HG03469 (cell line): ENCODE data around the gene PRSS3.
"Not testable (repeated sequence)": the region's sequence is repeated elsewhere in the genome, so short reads cannot be mapped to it uniquely, and the experiment has no call there.

Experiments used
- ATAC-seq: cut with Tn5 transposase; IDR thresholded peaks from one replicate; pipeline ENCODE4 v1.9.1; 2021; ENCODE audit warnings: mild to moderate bottlenecking, moderate library complexity, moderate number of reproducible peaks; ENCODE audit not compliant: unreplicated experiment

Gene PRSS3

DNA sequence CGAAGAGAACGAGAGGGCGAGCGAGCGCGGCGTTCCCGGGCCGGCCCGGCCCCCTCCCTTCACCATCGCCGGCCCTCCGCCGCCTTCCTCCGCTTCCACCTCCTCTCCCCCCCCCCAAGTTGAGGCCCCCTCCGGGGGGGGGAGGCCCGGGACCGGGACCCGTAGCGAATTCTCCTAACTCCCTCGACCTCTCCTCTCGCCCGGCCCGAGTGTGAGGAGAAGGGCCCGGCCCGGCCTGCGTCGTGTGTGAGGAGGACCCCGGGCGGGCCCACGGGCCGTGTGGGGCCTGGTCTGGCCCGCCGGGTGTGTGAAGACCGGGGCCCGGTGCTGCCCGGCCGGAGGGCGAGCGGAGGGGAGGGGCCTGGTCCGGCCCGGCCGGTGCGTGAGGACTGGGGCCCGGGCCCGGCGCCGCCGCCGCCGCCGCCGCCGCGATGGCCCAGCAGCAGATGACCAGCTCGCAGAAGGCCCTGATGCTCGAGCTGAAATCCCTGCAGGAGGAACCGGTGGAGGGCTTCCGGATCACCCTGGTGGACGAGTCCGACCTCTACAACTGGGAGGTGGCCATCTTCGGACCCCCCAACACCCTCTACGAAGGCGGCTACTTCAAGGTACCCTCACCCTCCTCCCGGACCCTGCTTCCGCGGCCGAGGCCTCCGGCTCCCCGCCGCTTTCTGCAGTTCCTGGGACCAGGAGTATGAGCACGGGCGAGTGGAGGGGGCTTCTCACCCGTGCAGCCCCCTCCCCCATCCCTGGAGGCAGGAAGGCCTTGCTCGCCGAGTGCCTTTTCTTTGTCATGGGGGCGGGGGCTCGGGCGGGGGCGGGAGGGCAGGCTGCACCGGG is 22.2 kb downstream of the PRSS3 start:
- ATAC-seq: no peak

DNA sequence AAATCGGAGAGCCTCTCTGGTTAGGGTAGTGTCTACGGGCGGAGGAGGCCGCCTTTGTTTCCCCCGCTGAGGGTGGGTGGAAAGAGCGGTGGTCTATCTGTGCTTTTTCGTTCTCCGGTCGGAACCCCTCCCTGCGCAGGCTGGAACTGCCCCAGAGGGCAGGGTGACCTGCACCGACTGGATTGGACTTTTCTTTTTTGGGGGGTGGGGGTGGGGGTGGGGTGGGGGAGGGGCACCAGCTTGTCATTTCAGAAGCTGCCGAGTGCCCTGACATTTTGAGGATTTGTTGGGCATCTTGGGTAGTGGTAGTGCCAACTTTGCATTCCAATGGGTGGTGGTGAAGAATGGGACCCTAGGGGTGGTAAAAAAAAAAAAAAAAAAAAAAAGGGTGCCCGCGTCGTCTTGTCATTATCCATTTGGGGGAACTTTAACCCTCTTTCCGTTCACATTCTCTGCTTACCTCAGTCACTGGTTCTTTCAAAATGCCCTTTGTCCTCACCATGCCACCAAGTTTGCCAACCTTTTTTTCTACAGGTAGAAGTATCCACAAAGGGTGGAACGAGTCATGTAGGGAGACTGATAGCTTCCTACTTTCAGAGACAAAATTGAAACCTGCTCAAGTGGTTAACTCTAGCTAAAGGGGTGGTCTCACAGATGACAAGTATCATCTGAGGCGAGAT is 22.9 kb downstream of the PRSS3 start:
- ATAC-seq: no peak

DNA sequence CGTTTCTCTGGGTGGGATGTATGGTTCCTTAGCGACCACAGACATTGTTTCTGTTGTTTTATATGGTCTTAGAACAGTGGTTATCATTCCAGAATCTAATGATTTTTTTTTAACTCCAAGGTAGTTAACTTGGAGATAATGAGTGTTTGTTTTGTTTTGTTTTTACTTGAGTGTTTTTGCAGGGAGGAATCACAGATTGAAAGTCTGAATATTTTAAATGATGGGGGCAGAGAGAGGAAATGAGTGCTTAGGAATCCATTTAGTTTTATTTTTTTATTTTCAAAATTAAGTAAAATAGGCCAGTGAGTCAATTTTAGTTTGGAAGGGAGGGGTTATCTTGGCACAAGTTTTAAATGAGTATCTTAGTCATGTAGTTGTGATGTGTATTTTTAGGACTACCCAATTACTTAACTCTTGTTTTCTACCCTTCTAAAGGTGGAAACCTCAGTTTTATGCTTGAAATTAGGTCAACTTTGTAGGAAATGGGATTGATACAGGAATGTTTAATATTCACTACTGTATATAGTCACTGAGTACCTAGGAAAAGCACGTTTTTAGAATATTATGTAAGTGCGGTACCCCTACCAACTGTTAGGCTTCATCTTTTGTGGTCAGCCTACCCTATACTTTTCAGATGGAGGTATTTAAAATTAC is 23.6 kb downstream of the PRSS3 start:
- no peak for ATAC-seq

- ATAC-seq: no peak
Measured at GRCh38 chr9:33820231-33820745, 24.9 kb downstream of the PRSS3 start.

DNA sequence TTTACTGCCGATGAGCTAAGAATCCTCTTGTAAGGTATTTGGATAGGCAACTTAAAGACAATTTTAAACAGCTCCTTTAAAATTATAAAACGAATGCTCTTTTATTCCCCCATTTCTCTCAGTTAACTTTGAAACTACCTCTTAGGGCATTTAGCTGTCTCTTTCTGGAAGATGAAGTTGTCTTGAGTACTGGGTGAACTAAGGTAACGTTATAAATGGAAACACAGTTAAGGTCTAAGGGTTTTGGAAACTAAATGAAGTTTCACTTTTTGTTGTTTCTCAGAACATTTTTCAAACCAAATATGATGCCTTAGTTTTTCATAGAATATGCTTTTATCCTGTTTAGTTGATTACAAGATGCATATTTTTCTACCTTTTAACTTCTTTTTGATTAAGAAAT is 28.4 kb downstream of the PRSS3 start:
- ATAC-seq: no peak

DNA sequence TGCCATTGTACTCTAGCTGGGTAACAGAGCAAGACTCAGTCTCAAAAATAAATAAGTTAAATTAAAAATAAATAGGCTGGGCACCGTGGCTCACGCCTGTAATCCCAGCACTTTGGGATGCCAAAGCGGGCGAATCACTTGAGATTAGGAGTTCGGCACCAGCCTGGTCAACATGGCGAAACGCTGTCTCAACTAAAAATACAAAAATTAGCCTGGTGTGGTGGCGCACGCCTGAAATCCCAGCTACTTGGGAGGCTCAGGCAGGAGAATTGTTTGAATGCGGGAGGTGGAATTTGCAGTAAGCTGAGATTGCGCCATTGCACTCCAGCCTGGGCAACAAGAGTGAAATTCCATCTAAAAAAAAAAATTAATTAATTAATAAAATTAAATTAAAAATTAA is 31.9 kb downstream of the PRSS3 start:
- not testable (repeated sequence) for ATAC-seq

GRCh38 chr9:33829641-33830230 is 34.4 kb downstream of the PRSS3 start:
- ATAC-seq: not testable (repeated sequence)

DNA sequence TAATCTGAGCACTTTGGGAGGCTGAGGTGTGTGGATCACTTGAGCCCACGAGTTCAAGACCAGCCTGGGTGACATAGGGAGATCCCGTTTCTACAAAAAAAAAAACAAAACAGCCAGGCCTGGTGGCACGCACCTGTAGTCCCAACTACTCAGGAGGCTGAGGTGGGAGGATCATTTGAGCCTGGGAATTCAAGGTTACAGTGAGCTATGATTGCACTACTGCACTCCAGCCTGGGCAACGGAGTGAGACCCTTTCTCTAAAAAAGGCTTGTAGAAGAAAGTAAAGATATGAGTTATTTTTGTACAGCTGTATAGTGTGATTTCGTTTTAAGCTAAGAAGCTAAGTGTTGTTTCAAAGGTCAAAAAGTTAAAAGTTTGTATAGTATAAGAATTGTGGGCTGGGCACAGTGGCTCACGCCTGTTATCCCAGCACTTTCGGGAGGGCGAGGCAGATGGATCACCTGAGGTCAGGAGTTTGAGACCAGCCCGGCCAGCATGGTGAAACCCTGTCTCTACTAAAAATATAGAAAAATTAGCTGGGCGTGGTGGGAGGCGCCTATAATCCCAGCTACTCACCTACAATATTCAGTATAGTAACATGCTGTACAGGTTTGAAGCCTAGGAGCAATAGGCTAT is 40.4 kb downstream of the PRSS3 start:
- ATAC-seq: no peak

GRCh38 chr9:33836261-33836660 is 40.9 kb downstream of the PRSS3 start:
- ATAC-seq: not testable (repeated sequence)

GRCh38 chr9:33837138-33837537 is 41.8 kb downstream of the PRSS3 start:
- ATAC-seq: no peak

DNA sequence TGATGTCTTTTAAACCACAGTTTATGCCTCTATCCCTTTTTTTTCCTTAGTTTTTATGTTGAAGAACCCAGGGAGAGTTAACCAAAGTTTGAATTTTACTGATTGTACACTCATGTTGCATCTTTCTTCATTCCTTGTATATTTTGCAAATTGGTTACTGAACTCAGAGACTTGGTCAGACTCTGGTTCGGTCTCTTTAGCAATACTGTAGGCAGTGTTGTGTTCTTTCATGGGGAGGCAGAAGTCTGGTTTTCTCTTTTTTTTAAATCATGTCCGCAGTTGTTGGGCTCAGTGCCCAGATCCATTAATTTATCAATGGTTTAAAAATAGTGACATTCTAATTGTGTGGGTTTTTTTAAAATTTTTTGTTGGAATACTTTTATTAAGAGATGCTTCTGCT is 45.0 kb downstream of the PRSS3 start:
- no peak for ATAC-seq

GRCh38 chr9:33843312-33843961 is 48.1 kb downstream of the PRSS3 start:
- no peak for ATAC-seq

GRCh38 chr9:33846231-33846630 is 50.9 kb downstream of the PRSS3 start:
- ATAC-seq: no peak

- ATAC-seq: not testable (repeated sequence)
Measured at GRCh38 chr9:33847894-33848205, 52.5 kb downstream of the PRSS3 start.
